HL-60/S4 treated with retinoic acid at 250 ng/mL for 4 days and 3 days (cell line): Measurements from ENCODE around the gene OTOP3.
"Not testable (repeated sequence)": the region's sequence is repeated elsewhere in the genome, so short reads cannot be mapped to it uniquely, and the experiment has no call there.

Experiments used
- in situ Hi-C: fragments of 300-500 bp; cut with MboI; formaldehyde crosslinking; loops from 2 replicates; pipeline ENCODE4 v1.7.0; 2022; ENCODE audit warnings: low sequenced_read_pairs

The OTOP3 gene

GRCh38 chr17:74981318-74981978 lies 45.8 kb downstream of the OTOP3 start:
- in situ Hi-C loops, result no loop called here

- in situ Hi-C loops, result no loop called here
These were observed 46.4 kb downstream of the OTOP3 start for GRCh38 chr17:74981979-74982662.

- in situ Hi-C loops, result not testable (repeated sequence)
These were observed 47.1 kb downstream of the OTOP3 start for GRCh38 chr17:74982663-74983313.

- in situ Hi-C loops, result no loop called here
These were observed 50.5 kb downstream of the OTOP3 start for GRCh38 chr17:74986206-74986576.

GRCh38 chr17:74987418-74987908 lies 51.8 kb downstream of the OTOP3 start, which contains the start of gene CDR2L:
Gene CDR2L (plus strand): TSS chr17:74987632. CDS start chr17:74988044, 412 bp downstream.
- in situ Hi-C loops, result no loop called here

GRCh38 chr17:74987909-74988711 lies 52.4 kb downstream of the OTOP3 start:
- in situ Hi-C loops, result no loop called here

GRCh38 chr17:74990581-74991105 lies 54.9 kb downstream of the OTOP3 start:
- in situ Hi-C loops, result no loop called here

GRCh38 chr17:74992223-74992622 lies 56.5 kb downstream of the OTOP3 start:
- in situ Hi-C loops, result no loop called here

- in situ Hi-C loops, result no loop called here
These were observed 58.7 kb downstream of the OTOP3 start for GRCh38 chr17:74994440-74994839.

GRCh38 chr17:74995847-74996246 lies 60.1 kb downstream of the OTOP3 start:
- in situ Hi-C loops, result no loop called here

- in situ Hi-C loops, result no loop called here
These were observed 63.1 kb downstream of the OTOP3 start for GRCh38 chr17:74998783-74999182.

GRCh38 chr17:74999523-74999922 lies 63.8 kb downstream of the OTOP3 start:
- in situ Hi-C loops, result no loop called here
